A673 (cell line): ENCODE results near the gene GLRA3.

Source experiments
- CTCF ChIP-seq: fragments of 300-800, 200-600 bp; sonication (generic); conservative IDR thresholded peaks from 2 replicates; pipeline ENCODE4 v1.5.1; 2017; ENCODE audit warnings: low read depth, mild to moderate bottlenecking, antibody characterized with exemption, low read length, moderate library complexity, mixed read lengths
- EZH2 ChIP-seq: fragments of 200-600 bp; sonication (generic); IDR thresholded peaks from 2 replicates; pipeline ENCODE4 v1.6.1; 2017; ENCODE audit warnings: borderline replicate concordance, low read depth, mild to moderate bottlenecking, mixed read lengths, antibody characterized with exemption, low read length; ENCODE audit not compliant: poor library complexity, severe bottlenecking

GRCh38 chr4:174702979-174703478, 126.0 kb downstream of the GLRA3 start:
- no peak for TF ChIP-seq CTCF
- no peak for TF ChIP-seq EZH2
